HepG2 (cell line): ENCODE measurements around the gene SPAG8. TPM values are rescaled to one million over a fixed set of nuclear protein-coding genes. Genes with fewer than 3 reads are reported as not detected.
A peak's percentile ranks its signal among the peaks of the same experiment; 100 is the strongest.

Experiments
- AGO2 ChIP-seq: fragments of 200-400 bp; formaldehyde crosslinking; optimal IDR thresholded peaks from 2 replicates; pipeline ENCODE3; 2017; ENCODE audit warnings: mild to moderate bottlenecking, low read depth, low read length, moderate library complexity
- FOXP1 ChIP-seq, 2 experiments: fragments of 450-650 bp in 1 of 2; IDR thresholded peaks; 2 replicates each; pipeline ENCODE4 v1.6.1; 2017 to 2018; ENCODE audit warnings: antibody characterized with exemption in 1 of 2
- GTF3A ChIP-seq: sonication (generic); formaldehyde crosslinking; conservative IDR thresholded peaks from 2 replicates; pipeline ENCODE4 v1.4.0; 2020; ENCODE audit warnings: mild to moderate bottlenecking, missing genetic modification reagents
- HMGA1 ChIP-seq: sonication (generic); formaldehyde crosslinking; conservative IDR thresholded peaks from 2 replicates; pipeline ENCODE4 v1.4.0; 2020; ENCODE audit warnings: missing genetic modification reagents
- NFIB ChIP-seq: sonication (generic); formaldehyde crosslinking; IDR thresholded peaks from 2 replicates; pipeline ENCODE4 v1.9.0; 2021; ENCODE audit warnings: missing genetic modification reagents, mild to moderate bottlenecking, borderline replicate concordance
- RFX3 ChIP-seq: IDR thresholded peaks from 2 replicates; pipeline ENCODE4 v1.6.1; 2016; ENCODE audit warnings: missing biosample characterization, missing genetic modification reagents
- SATB2 ChIP-seq: sonication (generic); formaldehyde crosslinking; IDR thresholded peaks from 2 replicates; pipeline ENCODE4 v1.5.0; 2020; ENCODE audit warnings: missing genetic modification reagents
- SMAD3 ChIP-seq: sonication (generic); formaldehyde crosslinking; IDR thresholded peaks from 2 replicates; pipeline ENCODE4 v1.4.0; 2020; ENCODE audit warnings: missing genetic modification reagents
- YEATS4 ChIP-seq: sonication (generic); formaldehyde crosslinking; IDR thresholded peaks from 2 replicates; pipeline ENCODE4 v1.4.0; 2020; ENCODE audit warnings: missing genetic modification reagents, borderline replicate concordance
- ZFP82 ChIP-seq: sonication (generic); formaldehyde crosslinking; IDR thresholded peaks from 2 replicates; pipeline ENCODE4 v1.5.1; 2020; ENCODE audit warnings: mild to moderate bottlenecking, missing genetic modification reagents, borderline replicate concordance
- ZMAT3 ChIP-seq: sonication (generic); formaldehyde crosslinking; conservative IDR thresholded peaks from 2 replicates; pipeline ENCODE4 v1.7.0; 2021; ENCODE audit warnings: missing genetic modification reagents
- ZNF331 ChIP-seq: sonication (generic); formaldehyde crosslinking; IDR thresholded peaks from 2 replicates; pipeline ENCODE4 v1.4.0; 2020; ENCODE audit warnings: missing genetic modification reagents
- ZNF501 ChIP-seq: sonication (generic); formaldehyde crosslinking; IDR thresholded peaks from 2 replicates; pipeline ENCODE4 v1.5.1; 2020; ENCODE audit warnings: mild to moderate bottlenecking, moderate library complexity, missing genetic modification reagents
- polyA plus RNA-seq, 8 experiments: library from polyadenylated mRNA; depleted of rRNA in 3 of 8; stranded (reverse) in 7 of 8; unstranded in 1 of 8; fragments of >200 nt; fragmentation: Illumina TruSeq in 4 of 8; extraction: Trizol in 4 of 8; gene quantifications; 2 replicates each; pipeline versions ENCODE4 v1.2.1 to v1.2.3, GENCODE V29; 2011 to 2016; ENCODE audit warnings: low read depth in 4 of 8, missing spikeins in 1 of 8, mixed read lengths in 1 of 8; ENCODE audit not compliant: insufficient read depth in 1 of 8
- total RNA-seq, 5 experiments: library from RNA; depleted of rRNA; stranded (reverse); fragments of >200 nt; fragmentation: Illumina TruSeq; extraction: Trizol; gene quantifications; 2 replicates each; pipeline ENCODE4 v1.2.3, GENCODE V29; 2016; ENCODE audit warnings: low read depth in 1 of 5
- TF ChIP-seq, protein P1 (sequence below): sonication (generic); formaldehyde crosslinking; IDR thresholded peaks from 2 replicates; pipeline ENCODE4 v1.8.0; 2022; ENCODE audit warnings: mild to moderate bottlenecking, missing genetic modification reagents
- TF ChIP-seq, protein P2 (sequence below): sonication (generic); formaldehyde crosslinking; IDR thresholded peaks from 2 replicates; pipeline ENCODE4 v1.4.0; 2020; ENCODE audit warnings: low read depth, missing genetic modification reagents
- TF ChIP-seq, protein P3 (sequence below): sonication (generic); formaldehyde crosslinking; IDR thresholded peaks from 2 replicates; pipeline ENCODE4 v1.5.1; 2020; ENCODE audit warnings: missing genetic modification reagents, mild to moderate bottlenecking, borderline replicate concordance
- TF ChIP-seq, protein P4 (sequence below): sonication (generic); formaldehyde crosslinking; IDR thresholded peaks from 2 replicates; pipeline ENCODE4 v1.8.0; 2022; ENCODE audit warnings: low read depth, missing genetic modification reagents
- TF ChIP-seq, protein P5 (sequence below): sonication (generic); formaldehyde crosslinking; IDR thresholded peaks from 2 replicates; pipeline ENCODE4 v1.5.1; 2020; ENCODE audit warnings: missing genetic modification reagents, mild to moderate bottlenecking, borderline replicate concordance
- TF ChIP-seq, protein P6 (sequence below): sonication (generic); formaldehyde crosslinking; IDR thresholded peaks from 2 replicates; pipeline ENCODE4 v1.8.1; 2023; ENCODE audit warnings: missing genetic modification reagents, mild to moderate bottlenecking, borderline replicate concordance

SPAG8 gene
- total and polyA plus RNA-seq, 2 of the 13 experiments (the other 11 are each of a cell fraction or from before 2014, with no cell fraction given): 0.18 to 0.27 TPM

DNA sequence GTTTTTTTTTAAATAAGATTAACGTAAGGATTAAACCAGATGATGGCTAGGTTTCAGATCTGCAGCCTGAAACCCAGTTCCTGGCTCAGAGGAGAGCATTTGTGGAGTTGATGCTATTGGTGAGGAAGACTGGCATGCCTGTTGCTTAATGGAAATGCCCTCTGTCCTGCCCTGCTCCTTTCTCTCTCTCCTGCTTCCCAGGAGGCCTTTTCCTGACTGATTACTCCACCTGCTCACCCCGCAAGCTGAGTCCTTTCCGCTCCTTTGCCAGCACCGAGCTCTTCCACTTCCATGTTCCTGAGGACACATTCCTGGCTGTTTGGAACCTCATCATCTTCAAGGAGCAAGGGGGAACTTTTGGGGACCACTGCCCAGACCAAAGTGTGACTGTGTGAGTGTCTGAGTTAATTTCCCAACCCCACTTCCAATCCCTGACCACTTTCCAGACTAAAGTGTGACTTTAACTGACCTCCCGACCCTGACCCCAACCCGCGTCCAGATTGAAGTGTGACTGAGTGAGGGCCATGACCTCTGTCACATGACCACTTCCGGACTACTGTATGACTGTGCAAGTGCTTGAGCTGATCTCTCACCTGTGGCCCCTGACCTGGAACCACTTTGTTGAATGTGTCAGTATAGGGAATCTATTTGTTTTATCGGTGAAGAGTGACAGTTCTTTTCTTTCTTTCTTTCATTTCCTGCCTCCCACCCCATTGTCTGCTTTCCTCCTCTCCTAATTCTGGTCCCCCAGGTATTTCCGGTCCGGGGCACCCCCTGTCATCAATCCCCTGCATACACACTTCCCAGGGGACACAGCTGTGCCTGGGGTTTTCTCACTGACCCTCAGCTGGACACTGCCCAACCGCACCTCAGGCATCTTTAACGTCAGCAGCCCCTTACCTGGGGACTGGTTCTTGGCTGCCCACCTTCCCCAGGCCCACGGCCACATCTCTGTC lies 22.5 kb upstream of the SPAG8 start (continued):
- TF ChIP-seq, protein P1, sequence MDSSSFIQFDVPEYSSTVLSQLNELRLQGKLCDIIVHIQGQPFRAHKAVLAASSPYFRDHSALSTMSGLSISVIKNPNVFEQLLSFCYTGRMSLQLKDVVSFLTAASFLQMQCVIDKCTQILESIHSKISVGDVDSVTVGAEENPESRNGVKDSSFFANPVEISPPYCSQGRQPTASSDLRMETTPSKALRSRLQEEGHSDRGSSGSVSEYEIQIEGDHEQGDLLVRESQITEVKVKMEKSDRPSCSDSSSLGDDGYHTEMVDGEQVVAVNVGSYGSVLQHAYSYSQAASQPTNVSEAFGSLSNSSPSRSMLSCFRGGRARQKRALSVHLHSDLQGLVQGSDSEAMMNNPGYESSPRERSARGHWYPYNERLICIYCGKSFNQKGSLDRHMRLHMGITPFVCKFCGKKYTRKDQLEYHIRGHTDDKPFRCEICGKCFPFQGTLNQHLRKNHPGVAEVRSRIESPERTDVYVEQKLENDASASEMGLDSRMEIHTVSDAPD (CRISPR knock-in tag): no peak
- TF ChIP-seq GTF3A (CRISPR knock-in tag): no peak
- TF ChIP-seq NFIB (CRISPR knock-in tag): no peak
- TF ChIP-seq ZMAT3: no peak
- no peak for TF ChIP-seq SMAD3 (CRISPR knock-in tag)
- no peak for TF ChIP-seq RFX3
- TF ChIP-seq SATB2 (CRISPR knock-in tag): no peak
- TF ChIP-seq YEATS4: no peak
- TF ChIP-seq HMGA1 (CRISPR knock-in tag): no peak
- TF ChIP-seq AGO2: no peak
- no peak for TF ChIP-seq ZNF331 (CRISPR knock-in tag)
- TF ChIP-seq, protein P2, sequence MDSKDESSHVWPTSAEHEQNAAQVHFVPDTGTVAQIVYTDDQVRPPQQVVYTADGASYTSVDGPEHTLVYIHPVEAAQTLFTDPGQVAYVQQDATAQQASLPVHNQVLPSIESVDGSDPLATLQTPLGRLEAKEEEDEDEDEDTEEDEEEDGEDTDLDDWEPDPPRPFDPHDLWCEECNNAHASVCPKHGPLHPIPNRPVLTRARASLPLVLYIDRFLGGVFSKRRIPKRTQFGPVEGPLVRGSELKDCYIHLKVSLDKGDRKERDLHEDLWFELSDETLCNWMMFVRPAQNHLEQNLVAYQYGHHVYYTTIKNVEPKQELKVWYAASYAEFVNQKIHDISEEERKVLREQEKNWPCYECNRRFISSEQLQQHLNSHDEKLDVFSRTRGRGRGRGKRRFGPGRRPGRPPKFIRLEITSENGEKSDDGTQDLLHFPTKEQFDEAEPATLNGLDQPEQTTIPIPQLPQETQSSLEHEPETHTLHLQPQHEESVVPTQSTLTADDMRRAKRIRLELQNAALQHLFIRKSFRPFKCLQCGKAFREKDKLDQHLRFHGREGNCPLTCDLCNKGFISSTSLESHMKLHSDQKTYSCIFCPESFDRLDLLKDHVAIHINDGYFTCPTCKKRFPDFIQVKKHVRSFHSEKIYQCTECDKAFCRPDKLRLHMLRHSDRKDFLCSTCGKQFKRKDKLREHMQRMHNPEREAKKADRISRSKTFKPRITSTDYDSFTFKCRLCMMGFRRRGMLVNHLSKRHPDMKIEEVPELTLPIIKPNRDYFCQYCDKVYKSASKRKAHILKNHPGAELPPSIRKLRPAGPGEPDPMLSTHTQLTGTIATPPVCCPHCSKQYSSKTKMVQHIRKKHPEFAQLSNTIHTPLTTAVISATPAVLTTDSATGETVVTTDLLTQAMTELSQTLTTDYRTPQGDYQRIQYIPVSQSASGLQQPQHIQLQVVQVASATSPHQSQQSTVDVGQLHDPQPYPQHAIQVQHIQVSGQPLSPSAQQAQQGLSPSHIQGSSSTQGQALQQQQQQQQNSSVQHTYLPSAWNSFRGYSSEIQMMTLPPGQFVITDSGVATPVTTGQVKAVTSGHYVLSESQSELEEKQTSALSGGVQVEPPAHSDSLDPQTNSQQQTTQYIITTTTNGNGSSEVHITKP: no peak
- no peak for TF ChIP-seq FOXP1 (IDR thresholded peaks at IDR 0.05)
- TF ChIP-seq FOXP1 (CRISPR knock-in tag; IDR thresholded peaks at IDR 0.05): 0 out of 2 replicates have a peak, but pooled peaks have one; percentile 15
- TF ChIP-seq, protein P3, sequence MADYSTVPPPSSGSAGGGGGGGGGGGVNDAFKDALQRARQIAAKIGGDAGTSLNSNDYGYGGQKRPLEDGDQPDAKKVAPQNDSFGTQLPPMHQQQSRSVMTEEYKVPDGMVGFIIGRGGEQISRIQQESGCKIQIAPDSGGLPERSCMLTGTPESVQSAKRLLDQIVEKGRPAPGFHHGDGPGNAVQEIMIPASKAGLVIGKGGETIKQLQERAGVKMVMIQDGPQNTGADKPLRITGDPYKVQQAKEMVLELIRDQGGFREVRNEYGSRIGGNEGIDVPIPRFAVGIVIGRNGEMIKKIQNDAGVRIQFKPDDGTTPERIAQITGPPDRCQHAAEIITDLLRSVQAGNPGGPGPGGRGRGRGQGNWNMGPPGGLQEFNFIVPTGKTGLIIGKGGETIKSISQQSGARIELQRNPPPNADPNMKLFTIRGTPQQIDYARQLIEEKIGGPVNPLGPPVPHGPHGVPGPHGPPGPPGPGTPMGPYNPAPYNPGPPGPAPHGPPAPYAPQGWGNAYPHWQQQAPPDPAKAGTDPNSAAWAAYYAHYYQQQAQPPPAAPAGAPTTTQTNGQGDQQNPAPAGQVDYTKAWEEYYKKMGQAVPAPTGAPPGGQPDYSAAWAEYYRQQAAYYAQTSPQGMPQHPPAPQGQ (CRISPR knock-in tag): no peak
- peak; percentile 54; the same call in 1 of the 2 replicates for TF ChIP-seq ZNF501 (CRISPR knock-in tag)
- TF ChIP-seq, protein P4, sequence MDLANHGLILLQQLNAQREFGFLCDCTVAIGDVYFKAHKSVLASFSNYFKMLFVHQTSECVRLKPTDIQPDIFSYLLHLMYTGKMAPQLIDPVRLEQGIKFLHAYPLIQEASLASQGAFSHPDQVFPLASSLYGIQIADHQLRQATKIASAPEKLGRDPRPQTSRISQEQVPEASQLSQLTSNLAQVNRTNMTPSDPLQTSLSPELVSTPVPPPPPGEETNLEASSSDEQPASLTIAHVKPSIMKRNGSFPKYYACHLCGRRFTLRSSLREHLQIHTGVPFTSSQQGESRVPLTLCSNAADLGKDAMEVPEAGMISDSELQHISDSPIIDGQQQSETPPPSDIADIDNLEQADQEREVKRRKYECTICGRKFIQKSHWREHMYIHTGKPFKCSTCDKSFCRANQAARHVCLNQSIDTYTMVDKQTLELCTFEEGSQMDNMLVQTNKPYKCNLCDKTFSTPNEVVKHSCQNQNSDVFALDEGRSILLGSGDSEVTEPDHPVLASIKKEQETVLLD (CRISPR knock-in tag): no peak
- no peak for TF ChIP-seq ZFP82 (CRISPR knock-in tag)
- TF ChIP-seq, protein P5, sequence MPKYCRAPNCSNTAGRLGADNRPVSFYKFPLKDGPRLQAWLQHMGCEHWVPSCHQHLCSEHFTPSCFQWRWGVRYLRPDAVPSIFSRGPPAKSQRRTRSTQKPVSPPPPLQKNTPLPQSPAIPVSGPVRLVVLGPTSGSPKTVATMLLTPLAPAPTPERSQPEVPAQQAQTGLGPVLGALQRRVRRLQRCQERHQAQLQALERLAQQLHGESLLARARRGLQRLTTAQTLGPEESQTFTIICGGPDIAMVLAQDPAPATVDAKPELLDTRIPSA (CRISPR knock-in tag): no peak
- TF ChIP-seq, protein P6, sequence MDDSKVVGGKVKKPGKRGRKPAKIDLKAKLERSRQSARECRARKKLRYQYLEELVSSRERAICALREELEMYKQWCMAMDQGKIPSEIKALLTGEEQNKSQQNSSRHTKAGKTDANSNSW (CRISPR knock-in tag): no peak
